ENCODE results near the gene LILRB4.
"Not testable (repeated sequence)": the region's sequence is repeated elsewhere in the genome, so short reads cannot be mapped to it uniquely, and the experiment has no call there.

Gene LILRB4

DNA sequence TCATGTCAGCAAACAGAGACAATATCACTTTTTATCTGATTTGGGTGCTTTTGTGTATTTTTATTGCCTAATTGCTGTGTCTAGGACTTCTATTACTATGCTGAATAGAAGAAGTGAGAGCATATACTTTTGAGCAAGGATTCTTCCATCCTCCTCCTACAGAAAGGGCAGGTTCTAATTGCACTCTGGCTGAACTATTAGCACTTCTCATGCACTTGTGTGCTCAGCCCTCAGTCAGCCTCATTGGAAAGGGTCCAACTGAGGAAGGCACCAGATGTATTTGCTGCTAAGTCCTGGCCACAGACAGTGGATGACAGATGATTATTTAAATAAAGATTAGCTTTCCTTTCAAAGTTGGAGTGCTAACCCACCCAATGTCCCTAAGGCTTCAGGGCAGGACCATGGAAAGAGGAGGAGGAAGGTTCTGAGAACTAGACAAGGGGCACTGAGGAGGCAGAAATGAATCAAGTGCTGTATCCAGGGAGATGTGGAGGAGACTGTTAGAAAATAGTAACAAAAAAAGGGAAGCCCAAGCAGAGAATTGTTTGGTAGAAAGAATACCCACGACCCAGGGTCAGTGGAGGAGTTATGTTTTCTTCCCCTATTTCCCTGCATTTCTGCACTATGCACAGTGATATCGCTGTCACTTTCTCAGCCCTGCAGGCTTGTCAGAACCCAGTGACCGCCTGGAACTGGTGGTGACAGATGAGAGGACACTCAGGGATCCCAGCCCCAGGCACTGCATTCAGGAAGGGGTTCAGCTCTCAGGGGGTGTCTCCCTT is 8.0 kb downstream of the LILRB4 start:
- FAIRE-seq, result no peak
- TF ChIP-seq CTCF (IDR thresholded peaks at IDR 0.05; ENCODE audit: insufficient read depth, missing control alignments), result no peak
- DNase-seq (ENCODE audit: insufficient read length, low spot score), result no peak

DNA sequence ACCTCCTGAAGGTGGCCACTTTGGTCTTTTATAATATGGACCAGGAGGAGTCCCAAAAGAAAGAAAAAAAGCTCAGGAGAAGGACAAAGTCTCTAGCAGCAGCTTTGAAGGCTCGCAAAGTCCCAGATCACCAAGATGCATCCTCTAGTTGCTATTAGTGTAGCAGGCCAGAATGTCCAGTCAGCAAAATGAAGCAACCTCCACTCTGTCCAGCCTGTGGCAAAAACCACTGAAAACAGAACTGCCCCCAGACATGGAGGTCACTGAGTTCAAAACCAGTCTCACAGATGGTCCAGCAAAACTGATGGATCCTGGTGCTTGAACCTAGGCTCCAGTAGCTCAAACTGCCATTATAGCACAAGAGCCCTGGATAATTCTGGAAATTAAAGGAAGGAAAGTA is 10.4 kb downstream of the LILRB4 start:
- no peak for DNase-seq (ENCODE audit: insufficient read length, low spot score)
- no peak for FAIRE-seq
- TF ChIP-seq CTCF (IDR thresholded peaks at IDR 0.05; ENCODE audit: insufficient read depth, missing control alignments), result no peak

DNA sequence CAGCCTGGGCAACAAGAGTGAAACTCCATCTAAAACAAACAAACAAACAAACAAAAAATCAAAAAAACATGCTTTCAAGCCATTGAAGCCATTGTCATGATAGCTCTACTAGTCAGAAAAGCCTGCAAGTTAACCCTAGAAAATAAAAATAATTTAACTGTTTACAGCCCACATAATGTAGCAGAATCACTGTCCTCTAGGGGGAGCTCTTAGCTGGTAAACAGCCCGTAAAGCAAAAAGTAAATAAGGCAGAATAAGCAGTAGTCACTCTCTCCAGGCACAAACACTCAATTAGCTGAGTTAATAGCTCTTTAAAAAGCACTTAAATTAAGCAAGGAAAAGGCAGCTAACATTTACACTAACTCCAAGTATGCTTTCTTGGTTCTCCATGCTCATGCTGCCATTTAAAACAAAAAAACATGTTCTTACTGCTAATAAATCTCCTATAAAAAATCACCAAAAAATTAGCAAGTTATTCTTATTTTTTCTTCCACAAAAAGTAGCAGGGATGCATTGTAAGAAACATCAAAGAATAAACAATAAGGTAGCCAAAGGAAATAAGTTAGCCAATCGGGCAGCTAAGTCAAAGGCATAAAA is 11.3 kb downstream of the LILRB4 start:
- peak; percentile 71 for TF ChIP-seq CTCF (IDR thresholded peaks at IDR 0.05; ENCODE audit: insufficient read depth, missing control alignments)
- DNase-seq (ENCODE audit: insufficient read length, low spot score) (no peak), FAIRE-seq (no peak)

DNA sequence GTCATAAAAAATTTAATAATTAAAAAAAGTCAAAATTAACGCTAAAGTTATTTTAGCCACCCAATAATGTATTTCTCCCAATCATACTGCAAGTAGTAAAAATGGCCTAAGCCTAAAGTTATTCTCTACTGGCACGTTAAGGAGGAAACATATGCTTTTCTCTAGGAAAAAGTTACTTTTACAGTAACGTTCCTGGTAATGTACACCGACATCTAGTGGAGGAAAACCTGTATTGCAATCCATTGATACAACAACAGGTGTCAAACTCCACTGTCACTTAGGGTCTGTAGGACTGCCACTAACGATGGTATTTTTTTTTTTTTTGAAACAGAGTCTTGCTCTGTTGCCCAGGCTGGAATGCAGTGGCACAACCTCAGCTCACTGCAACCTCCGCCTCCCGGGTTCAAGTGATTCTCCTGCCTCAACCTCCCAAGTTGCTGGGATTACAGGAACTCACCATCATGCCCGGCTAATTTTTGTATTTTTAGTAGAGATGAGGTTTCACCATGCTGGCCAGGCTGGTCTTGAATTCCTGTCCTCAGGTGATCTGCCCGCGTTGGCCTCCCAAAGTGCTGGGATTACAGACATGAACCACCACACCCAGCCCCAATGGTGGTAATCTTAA is 13.5 kb downstream of the LILRB4 start:
- DNase-seq (ENCODE audit: insufficient read length, low spot score); FAIRE-seq: not testable (repeated sequence)
- peak; percentile 74 for TF ChIP-seq CTCF (IDR thresholded peaks at IDR 0.05; ENCODE audit: insufficient read depth, missing control alignments)

- TF ChIP-seq CTCF (IDR thresholded peaks at IDR 0.05; ENCODE audit: insufficient read depth, missing control alignments), result no peak
- DNase-seq (ENCODE audit: insufficient read length, low spot score), result no peak
- FAIRE-seq, result no peak
These were observed 14.4 kb downstream of the LILRB4 start for GRCh38 chr19:54677217-54677616.

GRCh38 chr19:54681596-54681995 is 18.8 kb downstream of the LILRB4 start:
- FAIRE-seq; DNase-seq (ENCODE audit: insufficient read length, low spot score): not testable (repeated sequence)

GRCh38 chr19:54682306-54682856 is 19.6 kb downstream of the LILRB4 start:
- FAIRE-seq, result no peak
- DNase-seq (ENCODE audit: insufficient read length, low spot score), result no peak
- no peak for TF ChIP-seq CTCF (IDR thresholded peaks at IDR 0.05; ENCODE audit: insufficient read depth, missing control alignments)
